Measurements from ENCODE around the gene ARFGEF3.

The ARFGEF3 gene

DNA sequence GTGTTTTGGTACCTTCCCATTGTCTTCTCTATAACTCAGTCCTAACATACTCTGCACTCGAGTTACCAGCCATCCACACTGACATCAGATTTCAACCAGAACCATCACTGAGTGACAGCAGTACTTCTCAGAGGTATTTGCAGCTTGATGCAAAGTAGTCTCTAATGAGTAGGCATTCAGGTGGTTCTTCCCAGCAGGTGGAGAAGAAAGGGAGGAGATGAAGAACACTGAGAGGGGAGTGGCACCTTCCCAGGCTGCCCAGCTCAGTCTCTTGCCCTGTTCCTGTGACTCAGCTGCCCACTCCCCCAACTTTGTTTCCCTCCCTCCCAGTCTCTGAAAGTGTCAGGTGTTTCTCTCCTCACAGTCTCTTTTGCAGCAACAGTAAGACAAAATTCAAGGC, 177.3 kb downstream of the ARFGEF3 start:
- no peak overlapping the region for H3K27ac ChIP-seq
- TF ChIP-seq ZFX (IDR thresholded peaks at IDR 0.05) (no peak), CTCF (conservative IDR thresholded peaks at IDR 0.05) (no peak)

- TF ChIP-seq CTCF (conservative IDR thresholded peaks at IDR 0.05) = no peak
- no peak for TF ChIP-seq ZFX (IDR thresholded peaks at IDR 0.05)
- H3K27ac ChIP-seq = no peak overlapping the region
These were observed 179.4 kb downstream of the ARFGEF3 start for GRCh38 chr6:138341176-138341575.

- no peak overlapping the region for H3K27ac ChIP-seq
- TF ChIP-seq CTCF (conservative IDR thresholded peaks at IDR 0.05) = no peak
- no peak for TF ChIP-seq ZFX (IDR thresholded peaks at IDR 0.05)
These were observed 181.4 kb downstream of the ARFGEF3 start for GRCh38 chr6:138343112-138343511.

- no peak for TF ChIP-seq CTCF (conservative IDR thresholded peaks at IDR 0.05)
- no peak for TF ChIP-seq ZFX (IDR thresholded peaks at IDR 0.05)
- H3K27ac ChIP-seq = no peak overlapping the region
These were observed 184.0 kb downstream of the ARFGEF3 start for GRCh38 chr6:138345565-138346285.

GRCh38 chr6:138346302-138347195, 184.8 kb downstream of the ARFGEF3 start:
- no peak for TF ChIP-seq CTCF (conservative IDR thresholded peaks at IDR 0.05)
- no peak for TF ChIP-seq ZFX (IDR thresholded peaks at IDR 0.05)
- H3K27ac ChIP-seq = no peak overlapping the region

GRCh38 chr6:138347864-138348263, 186.1 kb downstream of the ARFGEF3 start:
- TF ChIP-seq ZFX (IDR thresholded peaks at IDR 0.05) (no peak), CTCF (conservative IDR thresholded peaks at IDR 0.05) (no peak)

DNA sequence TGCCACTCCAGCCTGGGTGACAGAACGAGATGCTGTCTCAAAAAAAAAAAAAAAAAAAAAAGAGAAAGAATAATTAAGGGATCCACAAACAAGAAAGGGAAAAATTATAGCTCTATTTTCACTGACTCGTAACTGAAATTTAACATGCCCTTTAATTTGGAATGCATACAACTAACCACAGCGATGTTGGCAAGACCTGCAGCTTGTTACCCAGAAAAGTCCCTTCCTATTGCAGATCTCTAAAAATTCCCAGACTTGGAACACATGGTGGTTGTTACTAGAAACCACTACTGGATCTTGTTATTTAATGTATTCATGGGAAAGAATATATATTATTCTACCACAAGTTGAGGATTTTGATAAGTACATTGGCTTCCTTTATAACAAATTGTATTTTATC, 188.2 kb downstream of the ARFGEF3 start:
- no peak for TF ChIP-seq ZFX (IDR thresholded peaks at IDR 0.05)
- TF ChIP-seq CTCF (conservative IDR thresholded peaks at IDR 0.05) = no peak
- H3K27ac ChIP-seq = no peak overlapping the region

More at GRCh38 chr6:138347864-138348263, 186.1 kb downstream of the ARFGEF3 start:
- peak overlapping the region; percentile 6; the same call in 1 of the 2 replicates for H3K27ac ChIP-seq

Measured in C4-2B (cell line).